VCaP (cell line): ENCODE measurements around the gene BRINP3.

Source experiments
- H3K27ac ChIP-seq: fragments of 450-650 bp; 2 replicates; pipeline ENCODE4 v1.5.1; 2017
- TF ChIP-seq, protein P1 (sequence below): fragments of 450-650 bp; conservative IDR thresholded peaks from 2 replicates; pipeline ENCODE4 v1.5.1; 2017; ENCODE audit warnings: mild to moderate bottlenecking, moderate library complexity

Gene BRINP3

DNA sequence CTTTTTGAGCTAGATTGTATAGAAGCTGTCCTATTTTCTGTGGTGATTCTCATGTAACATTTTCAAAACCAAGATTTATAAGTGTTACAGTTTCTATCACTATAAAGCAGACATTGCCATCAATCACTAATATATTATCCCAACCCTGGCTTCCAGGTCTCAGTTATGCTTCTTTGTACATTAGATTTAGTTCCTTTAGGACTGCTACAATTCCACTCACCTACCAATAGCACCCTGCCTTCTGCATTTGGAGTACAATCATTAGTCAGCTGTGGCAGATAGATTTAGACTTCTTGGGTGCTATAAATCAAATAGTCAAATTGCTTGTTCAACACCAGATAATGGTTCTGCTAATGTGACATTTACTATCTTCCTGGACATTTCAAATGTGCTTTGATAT is 281.6 kb downstream of the BRINP3 start:
- no peak overlapping the region for H3K27ac ChIP-seq
- TF ChIP-seq, protein P1, sequence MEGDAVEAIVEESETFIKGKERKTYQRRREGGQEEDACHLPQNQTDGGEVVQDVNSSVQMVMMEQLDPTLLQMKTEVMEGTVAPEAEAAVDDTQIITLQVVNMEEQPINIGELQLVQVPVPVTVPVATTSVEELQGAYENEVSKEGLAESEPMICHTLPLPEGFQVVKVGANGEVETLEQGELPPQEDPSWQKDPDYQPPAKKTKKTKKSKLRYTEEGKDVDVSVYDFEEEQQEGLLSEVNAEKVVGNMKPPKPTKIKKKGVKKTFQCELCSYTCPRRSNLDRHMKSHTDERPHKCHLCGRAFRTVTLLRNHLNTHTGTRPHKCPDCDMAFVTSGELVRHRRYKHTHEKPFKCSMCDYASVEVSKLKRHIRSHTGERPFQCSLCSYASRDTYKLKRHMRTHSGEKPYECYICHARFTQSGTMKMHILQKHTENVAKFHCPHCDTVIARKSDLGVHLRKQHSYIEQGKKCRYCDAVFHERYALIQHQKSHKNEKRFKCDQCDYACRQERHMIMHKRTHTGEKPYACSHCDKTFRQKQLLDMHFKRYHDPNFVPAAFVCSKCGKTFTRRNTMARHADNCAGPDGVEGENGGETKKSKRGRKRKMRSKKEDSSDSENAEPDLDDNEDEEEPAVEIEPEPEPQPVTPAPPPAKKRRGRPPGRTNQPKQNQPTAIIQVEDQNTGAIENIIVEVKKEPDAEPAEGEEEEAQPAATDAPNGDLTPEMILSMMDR: no peak

DNA sequence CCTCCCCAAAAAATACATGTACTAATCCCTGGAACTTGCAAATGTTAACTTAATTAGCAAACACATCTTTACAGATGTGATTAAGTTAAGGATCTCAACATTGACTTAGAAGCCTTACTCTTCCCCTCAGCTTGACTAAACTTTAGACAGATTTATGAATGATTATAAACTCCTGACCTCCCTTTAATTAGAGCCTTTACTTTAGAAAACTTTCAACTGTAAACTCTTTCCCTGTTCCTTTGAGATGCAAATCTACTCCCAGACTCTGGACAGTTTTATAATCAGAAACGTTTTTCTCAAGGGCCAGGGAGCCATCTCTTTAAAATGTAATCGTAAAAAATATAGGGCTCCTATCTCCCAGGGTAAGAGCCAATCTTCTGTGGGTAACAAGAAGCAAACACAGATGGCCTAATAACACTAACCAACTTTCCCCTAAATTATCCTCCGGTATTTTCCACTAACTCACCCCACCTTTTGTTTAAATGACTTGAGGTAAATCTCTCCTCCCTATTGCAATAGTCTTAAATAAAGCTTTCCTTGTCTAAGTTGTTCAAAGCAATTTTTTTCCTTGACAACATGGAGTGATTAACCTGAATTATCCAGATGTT is 284.1 kb downstream of the BRINP3 start:
- no peak overlapping the region for H3K27ac ChIP-seq
- TF ChIP-seq, protein P1: no peak

DNA sequence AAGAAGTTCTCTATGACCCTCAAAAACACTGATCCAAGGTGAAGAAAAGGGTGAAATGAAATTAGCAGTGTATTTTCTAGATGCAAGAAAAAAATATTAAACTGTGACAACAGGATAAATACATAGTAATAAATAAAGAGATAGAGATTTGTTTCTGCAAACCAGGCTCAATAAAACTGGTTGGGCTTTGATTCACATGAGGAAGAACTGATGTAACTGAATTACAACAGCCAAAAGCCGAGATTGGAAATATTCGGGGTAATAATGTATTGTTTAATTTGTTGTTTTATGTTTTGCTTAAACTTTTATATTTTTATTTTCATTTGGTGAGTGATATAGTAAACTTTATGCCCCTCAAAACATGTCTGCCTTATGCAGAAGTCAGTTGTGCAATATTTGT is 285.0 kb downstream of the BRINP3 start:
- TF ChIP-seq, protein P1: no peak
- H3K27ac ChIP-seq: no peak overlapping the region

DNA sequence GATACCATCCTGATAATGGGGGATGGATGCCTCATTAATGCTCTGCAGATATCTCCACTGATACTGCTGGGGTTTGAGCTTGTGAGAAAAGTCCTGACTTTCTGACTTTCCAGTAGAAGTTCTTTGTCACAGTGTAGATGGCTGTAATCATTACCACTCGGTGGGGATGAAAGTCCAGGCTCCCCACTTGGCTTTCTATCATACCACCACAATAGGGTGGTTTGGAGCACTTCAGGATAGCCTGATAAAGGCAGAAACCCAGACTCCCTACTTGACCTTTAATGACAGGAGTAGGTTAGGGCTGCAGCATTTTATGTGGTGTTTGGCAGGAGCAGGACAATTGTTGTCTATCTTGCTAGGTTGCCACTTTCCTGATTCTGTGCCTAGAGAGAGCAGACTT is 294.1 kb downstream of the BRINP3 start:
- TF ChIP-seq, protein P1: no peak
- no peak overlapping the region for H3K27ac ChIP-seq

DNA sequence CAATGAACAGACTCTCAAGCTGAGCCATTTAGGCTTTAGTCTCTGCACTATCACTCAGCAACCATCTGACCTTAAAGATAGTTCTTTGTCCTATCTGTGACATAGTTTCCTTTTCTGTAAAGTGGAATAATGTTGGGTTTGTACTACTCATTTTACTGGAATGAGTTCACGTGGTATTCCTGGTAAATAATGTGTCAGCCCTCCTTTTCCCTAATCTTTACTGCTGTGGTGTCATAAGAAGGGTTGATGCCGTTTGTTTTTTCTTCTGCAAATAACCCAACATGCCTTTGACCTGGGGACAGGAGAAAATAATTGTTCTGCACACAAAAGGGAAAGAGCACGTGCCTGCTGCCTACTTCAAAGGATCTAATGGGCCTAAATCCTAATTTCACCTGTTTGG is 297.8 kb downstream of the BRINP3 start:
- TF ChIP-seq, protein P1: no peak
- no peak overlapping the region for H3K27ac ChIP-seq

DNA sequence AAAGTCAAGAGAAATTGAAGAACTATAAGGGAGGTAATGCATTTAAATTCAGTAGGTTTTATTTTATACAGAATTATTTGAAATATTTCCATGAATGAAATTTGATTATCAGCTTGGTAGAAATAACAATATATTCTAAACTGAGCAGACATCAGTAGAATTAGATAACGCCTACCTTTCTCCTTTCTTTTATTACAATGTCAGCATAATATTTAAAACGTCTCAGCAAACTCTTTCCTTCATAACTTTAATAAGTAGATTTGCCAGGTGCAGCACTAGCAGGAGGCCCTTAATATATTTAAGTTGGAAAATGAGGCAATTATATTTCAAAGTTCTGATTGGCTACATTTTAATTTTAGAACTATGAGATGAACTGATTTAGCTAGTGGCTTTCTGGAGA is 298.8 kb downstream of the BRINP3 start:
- TF ChIP-seq, protein P1: no peak
- H3K27ac ChIP-seq: no peak overlapping the region

DNA sequence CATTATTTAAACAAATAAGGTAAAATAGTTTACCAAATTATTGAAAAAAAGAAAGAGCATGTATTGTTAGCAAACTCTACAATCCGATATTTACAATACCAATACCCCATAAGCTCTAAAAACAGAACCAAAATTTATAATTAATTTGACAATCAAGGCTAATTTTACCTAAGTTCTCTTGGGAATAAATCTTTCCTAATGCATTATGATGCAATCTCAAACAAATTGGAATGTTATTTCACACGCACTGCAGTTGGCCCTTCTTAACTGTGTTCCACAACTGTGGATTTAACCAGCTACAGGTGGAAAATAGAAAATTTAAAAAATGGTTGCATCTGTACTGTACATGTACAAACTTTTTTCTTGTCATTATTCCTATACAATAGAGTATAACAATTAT is 300.1 kb downstream of the BRINP3 start:
- H3K27ac ChIP-seq: no peak overlapping the region
- TF ChIP-seq, protein P1: no peak
